ENCODE results near the gene RBCK1.
"Not testable (repeated sequence)": the region's sequence is repeated elsewhere in the genome, so short reads cannot be mapped to it uniquely, and the experiment has no call there.

Gene RBCK1

DNA sequence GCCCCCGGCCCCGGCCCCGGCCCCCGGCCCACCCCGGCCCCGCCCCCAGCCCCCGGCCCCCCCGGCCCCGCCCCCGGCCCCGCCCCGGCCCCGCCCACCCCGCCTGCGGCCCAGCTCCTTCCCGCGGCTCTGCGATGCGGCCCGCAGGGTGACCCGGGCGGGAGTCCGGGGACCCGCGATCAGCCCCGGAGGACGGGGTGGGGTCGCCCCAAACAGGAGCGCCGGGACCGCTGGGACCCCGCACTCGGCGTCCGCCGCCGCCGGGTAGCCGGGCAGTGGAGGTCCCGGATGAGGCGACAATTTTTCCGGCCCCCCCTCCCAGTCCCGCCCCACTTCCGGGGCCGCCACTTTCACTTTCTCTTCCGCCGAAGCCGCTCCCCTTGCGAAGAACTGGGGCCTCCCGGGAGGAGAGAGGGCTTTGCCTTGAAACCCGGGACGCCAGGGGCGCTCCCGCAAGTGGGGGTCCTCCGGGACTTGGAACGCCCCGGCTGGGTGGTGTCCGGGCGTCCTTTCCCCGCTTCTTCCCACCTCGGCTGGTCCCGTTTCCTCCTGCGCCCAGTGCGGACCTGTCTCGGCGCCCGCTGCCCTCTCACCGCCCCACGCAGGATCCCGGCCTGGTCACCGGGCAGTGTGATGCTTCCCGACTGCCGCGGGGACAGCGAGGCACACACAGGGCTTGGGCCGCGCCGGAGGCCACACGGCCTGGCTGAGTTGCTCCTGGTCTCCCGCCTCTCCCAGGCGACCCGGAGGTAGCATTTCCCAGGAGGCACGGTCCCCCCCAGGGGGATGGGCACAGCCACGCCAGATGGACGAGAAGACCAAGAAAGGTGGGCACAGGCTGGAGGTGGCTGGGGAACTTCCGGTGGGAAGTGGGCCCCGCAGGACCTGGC is at the start of gene RBCK1:
Gene RBCK1, plus strand, starts transcription at position 347 of the 890 bp plus-strand sequence. Its CDS starts 459 bp downstream, at position 806.
- peak; percentile 88 for DNase-seq

- DNase-seq: no peak
Observed at GRCh38 chr20:358891-359555, 49.1 kb upstream of the RBCK1 start.

DNA sequence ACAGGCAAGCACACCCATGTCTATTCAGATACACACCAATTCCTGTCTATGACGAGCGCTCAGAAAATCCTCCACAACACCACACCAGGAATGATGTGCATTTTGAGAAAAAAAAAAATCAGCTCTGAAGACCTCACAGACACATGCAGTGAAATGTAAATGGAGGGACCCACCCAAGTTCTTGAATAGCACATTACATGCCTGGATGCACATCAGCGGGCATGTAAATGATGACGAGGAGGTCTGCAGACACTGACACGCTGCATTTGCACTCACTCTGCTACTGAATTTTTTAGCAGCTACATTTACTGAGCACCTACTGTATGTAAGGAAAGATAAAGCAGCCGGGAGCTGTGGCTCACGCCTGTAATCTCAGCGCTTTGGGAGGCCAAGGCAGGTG is 46.5 kb upstream of the RBCK1 start:
- DNase-seq: no peak

DNA sequence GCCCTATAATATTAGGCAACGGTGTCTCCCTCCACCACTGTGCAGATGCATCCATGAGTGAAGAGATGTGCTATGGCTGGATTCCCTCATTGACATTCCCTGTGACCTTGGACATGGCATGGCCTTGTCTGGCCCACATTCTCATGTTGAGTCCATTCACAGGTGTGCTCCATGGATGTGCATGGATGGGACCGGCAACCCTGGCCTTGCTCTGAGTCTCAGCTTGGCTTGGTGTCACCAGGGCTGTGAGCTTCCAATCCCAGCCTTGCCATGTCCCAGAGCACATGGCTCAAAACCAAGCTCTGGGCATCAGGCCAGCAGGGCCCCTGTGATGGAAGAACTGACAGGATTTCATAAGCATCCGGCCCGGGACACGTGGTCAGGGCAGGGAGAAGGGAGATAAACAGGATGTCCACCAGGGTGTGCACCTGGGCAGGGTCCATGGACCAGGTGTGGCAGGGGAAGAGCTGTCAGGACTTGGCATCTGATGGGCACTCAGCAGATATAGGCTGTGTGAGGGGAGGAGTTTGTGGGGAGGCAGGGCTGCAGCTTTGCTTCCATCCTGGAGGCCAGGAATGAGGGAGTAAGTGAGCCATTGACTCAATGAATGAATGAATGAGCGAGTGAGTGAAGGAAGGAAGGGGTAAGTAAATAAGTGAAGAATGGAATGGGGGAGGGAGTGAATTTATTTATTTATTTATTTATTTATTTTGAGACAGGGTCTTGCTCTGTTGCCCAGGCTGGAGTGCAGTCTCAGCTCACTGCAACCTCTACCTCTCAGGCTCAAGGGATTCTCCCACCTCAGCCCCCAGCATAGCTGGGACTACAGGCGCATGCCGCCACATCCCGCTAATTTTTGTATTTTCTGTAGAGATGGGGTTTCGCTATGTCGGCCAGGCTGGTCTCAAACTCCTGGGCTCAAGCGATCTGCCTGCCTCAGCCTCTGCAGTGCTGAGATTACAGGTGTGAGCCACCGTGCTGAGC is 45.5 kb upstream of the RBCK1 start:
- DNase-seq: peak; percentile 46

DNA sequence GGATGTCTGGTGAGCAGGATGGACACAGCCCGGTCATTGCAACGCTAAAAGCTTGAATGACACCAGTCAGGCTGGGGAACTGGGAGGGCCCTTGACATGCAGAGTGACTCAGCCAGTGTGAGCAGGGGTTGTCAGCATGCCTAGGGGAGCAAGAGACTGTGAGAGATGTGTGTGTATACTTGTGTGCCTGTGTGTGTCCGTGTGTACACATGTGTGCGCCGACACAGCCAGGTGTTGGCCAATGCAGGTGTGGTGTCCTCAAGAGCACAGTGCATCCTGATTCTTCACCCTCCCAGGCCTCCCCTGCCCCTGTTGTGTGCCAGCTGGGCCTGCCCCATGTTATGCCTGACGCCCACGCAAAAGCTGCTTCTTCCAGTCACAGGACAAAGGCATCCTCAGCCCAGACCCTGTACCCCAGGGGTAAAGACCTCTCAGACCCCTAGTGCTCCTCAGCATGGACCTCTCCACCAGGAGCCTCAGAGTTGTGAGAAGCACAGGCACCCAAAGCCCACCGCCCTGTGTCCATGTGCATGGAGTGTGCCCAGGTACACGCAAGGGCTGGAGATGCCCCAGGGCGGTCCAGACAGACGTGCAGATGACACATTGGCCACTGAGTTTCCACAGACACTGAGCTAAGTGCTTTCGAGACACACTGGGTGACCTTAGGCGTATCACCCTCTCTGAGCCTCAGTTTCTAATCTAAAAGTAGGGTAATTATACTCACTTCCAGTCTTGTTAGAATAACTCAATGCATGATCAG is 44.6 kb upstream of the RBCK1 start:
- DNase-seq: no peak

GRCh38 chr20:364905-365794 is 42.9 kb upstream of the RBCK1 start:
- DNase-seq: no peak

DNA sequence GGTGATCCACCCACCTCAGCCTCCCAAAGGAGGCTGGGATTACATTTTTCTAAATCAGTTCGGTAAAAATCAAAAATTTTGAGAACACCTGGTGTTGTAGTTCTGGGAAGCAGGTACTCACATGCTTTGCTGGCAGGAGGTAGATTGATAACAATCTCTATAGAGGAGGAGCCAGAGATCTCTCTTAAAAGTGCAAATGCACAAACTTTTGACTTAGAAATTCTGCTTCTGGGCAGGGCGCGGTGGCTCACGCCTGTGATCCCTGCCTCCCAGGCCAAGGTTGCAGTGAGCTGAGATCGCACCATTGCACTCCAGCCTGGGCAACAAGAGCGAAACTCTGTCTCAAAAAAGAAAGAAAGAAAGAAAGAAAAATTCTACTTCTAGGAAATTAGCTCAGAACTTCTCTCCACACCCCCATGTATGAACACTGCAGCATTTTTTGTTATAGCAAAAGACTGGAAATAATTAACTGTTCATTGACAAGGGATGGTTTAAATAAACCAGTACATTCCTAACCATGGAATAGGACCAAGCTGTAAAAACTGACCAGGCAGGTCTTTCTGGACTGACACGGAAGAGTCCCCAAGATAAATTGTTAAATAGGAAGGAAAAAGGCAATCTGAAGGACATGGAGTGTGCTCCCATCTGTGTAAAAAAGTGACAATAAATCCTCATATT is 41.9 kb upstream of the RBCK1 start:
- no peak for DNase-seq

DNA sequence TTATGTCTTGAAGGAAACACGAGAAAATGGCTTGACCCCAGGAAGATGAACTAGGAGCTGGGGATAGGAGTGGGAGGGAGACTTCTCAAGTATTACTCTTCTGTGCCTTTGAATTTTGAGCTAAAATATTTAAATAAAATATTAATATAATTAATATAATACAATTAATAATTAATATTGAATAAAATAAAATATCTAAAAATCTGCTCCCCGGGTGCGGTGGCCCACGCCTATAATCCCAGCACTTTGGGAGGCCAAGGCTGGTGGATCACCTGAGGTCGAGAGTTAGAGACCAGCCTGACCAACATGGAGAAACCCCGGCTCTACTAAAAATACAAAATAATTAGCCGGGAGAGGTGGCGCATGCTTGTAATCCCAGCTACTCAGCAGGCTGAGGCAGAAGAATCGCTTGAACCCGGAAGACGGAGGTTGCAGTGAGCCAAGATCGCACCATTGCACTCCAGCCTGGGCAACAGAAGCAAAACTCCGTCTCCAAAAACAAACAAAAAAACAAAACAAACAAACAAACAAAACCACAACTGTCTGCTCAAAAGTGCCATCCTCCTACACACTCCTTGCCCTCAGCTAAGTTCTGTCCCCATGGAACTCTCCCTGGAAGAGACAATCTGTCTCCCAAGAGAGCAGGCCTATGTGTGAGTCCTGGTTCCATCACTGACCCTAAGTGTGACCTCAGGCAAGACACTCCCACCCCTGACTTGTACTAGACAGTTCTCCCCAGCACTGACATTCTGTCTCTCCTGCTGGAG is 41.2 kb upstream of the RBCK1 start:
- DNase-seq: no peak

DNA sequence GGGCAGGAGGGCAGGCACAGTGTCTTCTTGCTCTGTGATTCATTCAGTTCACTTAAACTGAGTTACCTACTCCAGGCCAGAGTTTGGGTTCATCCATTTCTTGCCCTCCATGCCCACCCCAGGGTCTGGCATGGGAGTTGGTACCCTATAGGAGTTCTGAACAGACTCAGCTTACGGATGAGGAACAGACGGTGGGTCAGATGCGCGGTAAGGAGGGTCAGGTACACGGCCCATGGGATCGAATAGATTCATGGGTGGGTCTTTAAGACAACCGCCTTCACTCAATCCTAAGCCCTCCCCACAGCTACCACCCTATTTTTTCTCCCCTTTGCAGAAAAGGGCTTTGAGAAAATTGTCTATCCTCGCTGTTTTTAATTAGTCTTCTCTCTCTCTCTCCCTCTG is 40.6 kb upstream of the RBCK1 start:
- no peak for DNase-seq

- no peak for DNase-seq
Observed at GRCh38 chr20:368915-369314, 39.2 kb upstream of the RBCK1 start.

- DNase-seq: no peak
Observed at GRCh38 chr20:370151-370600, 37.9 kb upstream of the RBCK1 start.

- no peak for DNase-seq
Observed at GRCh38 chr20:370977-371754, 36.9 kb upstream of the RBCK1 start.

DNA sequence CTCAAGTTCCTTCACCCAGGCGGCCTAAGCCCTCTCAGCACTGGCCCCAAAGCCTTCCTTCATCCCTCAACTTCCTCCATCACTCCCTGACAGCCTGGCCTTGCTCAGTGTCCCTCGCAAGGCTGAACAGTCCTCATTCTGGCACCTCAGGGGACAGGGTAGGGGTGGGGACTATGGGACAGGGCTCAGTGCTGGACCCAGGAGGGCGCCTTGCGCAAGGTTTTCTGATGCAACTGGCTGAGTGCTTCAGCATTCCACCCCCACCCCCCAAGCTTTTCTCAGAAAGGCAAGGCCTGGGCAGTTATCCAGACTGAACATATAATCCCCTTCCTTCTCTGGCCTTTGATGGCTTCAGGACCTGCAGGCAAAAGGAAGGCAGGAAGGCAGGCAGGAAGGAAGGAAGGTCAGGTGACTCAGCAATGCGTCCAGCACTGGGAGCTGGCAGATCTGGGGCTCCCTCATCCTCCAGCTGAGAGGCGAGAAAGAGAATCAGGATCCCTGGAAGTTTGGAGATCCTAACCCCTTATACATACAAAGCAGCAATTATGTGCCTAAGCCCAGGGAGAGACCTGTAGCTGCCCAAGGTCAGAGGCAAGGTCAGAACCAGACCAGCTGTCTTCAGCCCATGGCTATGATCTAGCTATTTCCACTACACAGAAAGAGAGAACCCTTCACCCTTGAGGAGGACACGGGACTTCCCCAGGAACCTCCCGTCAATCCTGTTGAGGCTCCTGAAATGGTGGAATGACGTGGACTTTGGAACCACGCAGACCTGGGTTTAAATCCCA is 36.1 kb upstream of the RBCK1 start:
- peak; percentile 58 for DNase-seq

DNA sequence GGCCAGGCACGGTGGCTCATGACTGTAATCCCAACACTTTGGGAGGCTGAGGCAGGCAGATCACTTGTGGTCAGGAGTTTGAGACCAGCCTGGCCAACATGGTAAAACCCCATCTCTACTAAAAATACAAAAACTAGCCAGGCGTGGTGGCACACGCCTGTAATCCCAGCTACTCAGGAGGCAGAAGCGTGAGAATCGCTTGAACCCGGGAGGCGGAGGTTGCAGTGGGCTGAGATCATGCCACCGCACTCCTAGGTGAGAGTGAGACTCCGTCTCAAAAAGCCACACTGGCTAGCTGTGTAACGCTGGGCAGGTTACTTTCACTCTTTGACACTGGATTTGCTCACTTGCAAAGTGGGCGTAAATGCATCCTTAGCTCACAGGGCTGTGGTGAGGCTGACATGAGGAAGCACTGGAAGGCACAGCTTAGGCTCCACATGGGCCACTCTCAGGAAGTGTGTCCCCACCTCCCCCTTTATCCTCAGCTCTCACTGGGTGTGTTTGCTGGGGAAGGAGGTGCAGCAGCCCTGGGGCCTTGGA is 35.5 kb upstream of the RBCK1 start:
- DNase-seq: not testable (repeated sequence)

DNA sequence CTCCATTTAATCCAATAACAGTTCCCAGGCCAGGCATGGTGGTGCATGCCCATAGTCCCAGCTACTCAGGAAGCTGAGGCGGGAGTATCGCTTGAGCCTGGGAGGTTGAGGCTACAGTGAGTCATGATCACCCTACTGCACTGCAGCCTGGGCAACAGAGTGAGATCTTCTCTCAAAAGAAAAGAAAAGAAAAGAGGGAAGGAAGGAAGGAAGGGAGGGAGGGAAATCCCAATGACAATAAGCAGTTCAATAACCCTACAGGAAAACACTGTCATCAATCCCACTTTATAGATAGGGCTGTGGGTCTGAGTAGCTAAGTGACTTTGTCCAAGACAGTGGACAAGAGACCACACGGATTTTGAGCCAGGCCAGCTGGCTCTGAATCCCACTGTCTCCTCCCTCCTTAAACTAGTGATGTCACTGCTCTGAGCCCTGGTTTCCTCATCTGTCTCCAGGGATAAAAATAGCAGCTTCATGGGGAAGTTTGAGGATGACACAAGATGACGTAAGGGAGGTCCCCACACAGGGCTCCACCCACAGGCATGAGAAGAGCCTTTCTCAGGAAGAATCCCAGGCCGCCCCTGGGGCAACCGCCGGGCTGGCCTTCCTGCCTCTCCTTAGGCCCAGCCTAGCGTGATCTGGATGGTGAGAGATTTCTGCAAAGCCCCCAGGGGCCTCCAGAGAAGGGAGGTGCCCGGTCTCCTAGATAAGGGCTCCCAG is 34.8 kb upstream of the RBCK1 start:
- DNase-seq: peak; percentile 69

DNA sequence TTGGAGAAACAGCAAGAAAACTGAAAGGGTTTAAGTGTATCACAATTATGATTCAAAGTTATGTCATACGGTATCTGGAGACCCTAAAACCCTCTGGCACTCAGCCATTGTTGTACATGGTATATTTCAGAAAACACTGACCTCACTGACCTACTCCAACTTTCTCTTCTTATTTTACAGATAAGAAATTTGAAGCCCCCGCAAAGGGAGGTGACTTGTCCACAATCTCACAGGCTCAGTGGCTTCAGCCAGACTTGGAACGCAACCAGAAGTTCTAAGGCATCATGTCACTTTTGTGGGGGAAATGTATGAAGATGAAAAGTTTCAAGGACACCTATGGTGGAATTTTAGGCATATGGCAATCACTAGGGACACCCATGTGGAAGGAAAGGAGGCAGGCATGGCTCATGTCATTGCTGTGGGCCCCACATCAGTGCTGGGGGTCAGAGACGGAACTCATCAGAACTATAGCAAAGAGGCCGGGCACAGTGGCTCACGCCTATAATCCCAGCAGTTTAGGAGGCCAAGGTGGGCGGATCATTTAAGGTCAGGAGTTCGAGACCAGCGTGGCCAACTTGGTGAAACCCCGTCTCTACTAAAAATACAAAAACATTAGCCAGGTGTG is 32.7 kb upstream of the RBCK1 start:
- no peak for DNase-seq

DNA sequence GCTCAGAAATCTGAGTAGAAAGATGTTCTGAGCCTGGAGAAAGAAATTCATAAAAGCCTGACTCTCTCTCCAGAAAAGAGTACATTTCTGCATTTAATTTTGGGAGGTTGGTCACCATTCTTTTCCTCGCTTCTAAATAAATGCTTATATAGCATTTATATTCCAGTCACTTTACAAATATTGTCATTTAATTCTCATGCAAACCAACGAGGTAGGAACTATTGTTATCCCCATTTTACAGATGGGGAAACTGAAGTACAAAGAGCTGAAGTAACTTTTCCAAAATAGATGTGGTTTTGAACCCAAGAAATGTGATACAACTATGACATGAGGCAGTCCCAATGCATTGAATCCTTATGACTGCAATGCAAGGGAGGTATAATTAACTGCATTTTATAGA is 32.0 kb upstream of the RBCK1 start:
- no peak for DNase-seq
